Activated CD8-positive, alpha-beta T cell treated with anti-CD3 and anti-CD28 coated beads for 36 hours (primary cell): Measurements from ENCODE around the gene ADARB1. TPM values are rescaled to one million over a fixed set of nuclear protein-coding genes. Genes with fewer than 3 reads are reported as not detected.

Experiments used
- ATAC-seq: fragments of 200-7000 bp; cut with Tn5 transposase; one replicate; pipeline ENCODE4 v1.10.0; 2021; ENCODE audit warnings: mild to moderate bottlenecking, moderate library complexity
- CTCF ChIA-PET: fragments of 350-600 bp; sonication (Branson Sonifier 250); formaldehyde crosslinking; loops from one replicate; lab custom pipeline; 2021; ENCODE audit warnings: antibody characterized with exemption; lab: Charles Lee
- POLR2A ChIA-PET: fragments of 350-600 bp; sonication (Branson Sonifier 250); formaldehyde crosslinking; loops from one replicate; lab custom pipeline; 2021; ENCODE audit warnings: antibody characterized with exemption; lab: Charles Lee
- DNase-seq: peaks from one replicate; pipeline ENCODE4 v3.0.0-alpha.2; 2020
- H3K27ac Mint-ChIP-seq: one replicate; pipeline ENCODE4 v1.8.0; 2021; ENCODE audit warnings: mild to moderate bottlenecking, mixed read lengths
- H3K27me3 Mint-ChIP-seq: one replicate; pipeline ENCODE4 v1.8.0; 2021; ENCODE audit warnings: mixed read lengths
- H3K36me3 Mint-ChIP-seq: one replicate; pipeline ENCODE4 v1.8.0; 2021; ENCODE audit warnings: low read depth, mixed read lengths
- H3K4me1 Mint-ChIP-seq: one replicate; pipeline ENCODE4 v1.8.0; 2021; ENCODE audit warnings: low read depth, mixed read lengths
- H3K4me3 Mint-ChIP-seq: one replicate; pipeline ENCODE4 v1.8.0; 2021; ENCODE audit warnings: mild to moderate bottlenecking, moderate library complexity, mixed read lengths
- H3K9me3 Mint-ChIP-seq: one replicate; pipeline ENCODE4 v1.8.0; 2021; ENCODE audit warnings: mixed read lengths
- CTCF ChIP-seq: fragments of 200-600 bp; IDR thresholded peaks from one replicate; pipeline ENCODE4 v1.8.0; 2022; ENCODE audit warnings: antibody characterized with exemption, mild to moderate bottlenecking
- intact Hi-C: fragments of 100-400 bp; cut with micrococcal nuclease; formaldehyde crosslinking; loops from one replicate; pipeline ENCODE4 v1.10.0; 2022
- total RNA-seq, 2 experiments: library from RNA; stranded (reverse); gene quantifications; one replicate each; pipeline ENCODE4 v1.2.3, GENCODE V29; 2021

ADARB1 gene
- total RNA-seq, 2 experiments from 2014 or later = 36.2 to 37.1 TPM

- Mint-ChIP-seq H3K36me3 (peaks cover 20% of the 10 kb centered on the region), H3K27me3 (no peaks in the 10 kb centered on the region), H3K4me3 (no peak overlapping the region), H3K27ac (no peak overlapping the region), H3K4me1 (peaks cover 22% of the 10 kb centered on the region), H3K9me3 (no peaks in the 10 kb centered on the region)
- DNase-seq = no peak
- no peak for TF ChIP-seq CTCF
- POLR2A ChIA-PET = no interaction called here
- intact Hi-C loops = no loop called here
- ATAC-seq = no peak
- CTCF ChIA-PET = interaction anchor here (1.3 to 1.6 kb wide), 2 partner anchors 73 to 82 kb away, joined by 6 read pairs; no protein-coding TSS in a partner anchor
These were observed 136.1 kb downstream of the ADARB1 start for GRCh38 chr21:45210461-45210983.

- Mint-ChIP-seq H3K27me3 (no peaks in the 10 kb centered on the region), H3K4me3 (no peak overlapping the region), H3K9me3 (peaks cover 2% of the 10 kb centered on the region), H3K36me3 (peaks cover 27% of the 10 kb centered on the region), H3K4me1 (peaks cover 22% of the 10 kb centered on the region), H3K27ac (no peak overlapping the region)
- TF ChIP-seq CTCF = no peak
- POLR2A ChIA-PET = no interaction called here
- ATAC-seq (no peak), DNase-seq (no peak)
- CTCF ChIA-PET = no interaction called here
- intact Hi-C loops = no loop called here
These were observed 137.3 kb downstream of the ADARB1 start for GRCh38 chr21:45211661-45212060.

GRCh38 chr21:45213392-45213791 lies 139.0 kb downstream of the ADARB1 start:
- ATAC-seq = no peak
- no peak for DNase-seq
- Mint-ChIP-seq H3K27me3 (no peaks in the 10 kb centered on the region), H3K36me3 (peaks cover 41% of the 10 kb centered on the region), H3K9me3 (peaks cover 11% of the 10 kb centered on the region), H3K4me3 (no peak overlapping the region), H3K27ac (no peak overlapping the region), H3K4me1 (peaks cover 12% of the 10 kb centered on the region)
- CTCF ChIA-PET = interaction anchor here (1.0 to 1.3 kb wide), 2 partner anchors 61 to 73 kb away, joined by 3 read pairs; no protein-coding TSS in a partner anchor
- intact Hi-C loops = no loop called here
- no peak for TF ChIP-seq CTCF
- POLR2A ChIA-PET = no interaction called here

GRCh38 chr21:45215213-45215612 lies 140.8 kb downstream of the ADARB1 start:
- peaks cover 37% of the 10 kb centered on the region for H3K36me3 Mint-ChIP-seq
- no peaks in the 10 kb centered on the region for H3K27me3 Mint-ChIP-seq
- ChIA-PET CTCF (no interaction called here), POLR2A (no interaction called here)
- H3K9me3 Mint-ChIP-seq = peaks cover 11% of the 10 kb centered on the region
- H3K27ac Mint-ChIP-seq = no peak overlapping the region
- DNase-seq = no peak
- no peak overlapping the region for H3K4me3 Mint-ChIP-seq
- intact Hi-C loops = no loop called here
- ATAC-seq = no peak
- no peak for TF ChIP-seq CTCF
- H3K4me1 Mint-ChIP-seq = no peaks in the 10 kb centered on the region

- ATAC-seq = no peak
- H3K4me3 Mint-ChIP-seq = no peak overlapping the region
- CTCF ChIA-PET = no interaction called here
These were observed 142.6 kb downstream of the ADARB1 start for GRCh38 chr21:45217010-45217409.

More at GRCh38 chr21:45217010-45217409, 142.6 kb downstream of the ADARB1 start:
- no peak for TF ChIP-seq CTCF
- no peak overlapping the region for H3K27ac Mint-ChIP-seq
- POLR2A ChIA-PET = interaction anchor here (0.9 kb wide), 1 partner anchor 289 kb away, joined by 3 read pairs; no protein-coding TSS in a partner anchor
- no peak for DNase-seq
- H3K36me3 Mint-ChIP-seq = peaks cover 33% of the 10 kb centered on the region
- peaks cover 11% of the 10 kb centered on the region for H3K9me3 Mint-ChIP-seq
- no peaks in the 10 kb centered on the region for H3K4me1 Mint-ChIP-seq
- intact Hi-C loops = no loop called here
- no peaks in the 10 kb centered on the region for H3K27me3 Mint-ChIP-seq
